DLD1 (cell line): Measurements from ENCODE around the gene DXO.
"Not testable (repeated sequence)": the region's sequence is repeated elsewhere in the genome, so short reads cannot be mapped to it uniquely, and the experiment has no call there.

Experiments used
- in situ Hi-C: cut with HindIII; loops from 2 replicates; pipeline ENCODE4 v1.10.0; 2017; ENCODE audit warnings: low sequenced_read_pairs

Gene DXO

GRCh38 chr6:31971993-31972708, at the start of gene DXO:
TSS of gene DXO (minus strand) at chr6:31972138. CDS start at chr6:31971675, 463 bp downstream.
- in situ Hi-C loops, result no loop called here

GRCh38 chr6:32014547-32014946, 42.6 kb upstream of the DXO start, which contains the start of gene C4B:
TSS of gene C4B (plus strand) at chr6:32014795. CDS start at chr6:32014846, 51 bp downstream.
- in situ Hi-C loops, result not testable (repeated sequence)

GRCh38 chr6:32013738-32014137, 41.8 kb upstream of the DXO start:
- in situ Hi-C loops, result not testable (repeated sequence)

- in situ Hi-C loops, result not testable (repeated sequence)
Measured at GRCh38 chr6:32012941-32013617, 41.1 kb upstream of the DXO start.

GRCh38 chr6:32010856-32011530, 39.1 kb upstream of the DXO start:
- in situ Hi-C loops, result not testable (repeated sequence)

GRCh38 chr6:32009537-32009936, 37.6 kb upstream of the DXO start:
- in situ Hi-C loops, result not testable (repeated sequence)

GRCh38 chr6:32008616-32009015, 36.7 kb upstream of the DXO start:
- in situ Hi-C loops, result not testable (repeated sequence)

- in situ Hi-C loops, result not testable (repeated sequence)
Measured at GRCh38 chr6:32008037-32008436, 36.1 kb upstream of the DXO start.

GRCh38 chr6:32007086-32007485, 35.1 kb upstream of the DXO start:
- in situ Hi-C loops, result not testable (repeated sequence)

- in situ Hi-C loops, result not testable (repeated sequence)
Measured at GRCh38 chr6:32005991-32006529, 34.1 kb upstream of the DXO start.

GRCh38 chr6:32005538-32005880, 33.6 kb upstream of the DXO start:
- in situ Hi-C loops, result not testable (repeated sequence)

GRCh38 chr6:32004864-32005537, 33.1 kb upstream of the DXO start:
- in situ Hi-C loops, result not testable (repeated sequence)

- in situ Hi-C loops, result not testable (repeated sequence)
Measured at GRCh38 chr6:32004393-32004792, 32.5 kb upstream of the DXO start.

- in situ Hi-C loops, result not testable (repeated sequence)
Measured at GRCh38 chr6:32003301-32003700, 31.4 kb upstream of the DXO start.

- in situ Hi-C loops, result not testable (repeated sequence)
Measured at GRCh38 chr6:32002546-32003268, 30.8 kb upstream of the DXO start.

- in situ Hi-C loops, result not testable (repeated sequence)
Measured at GRCh38 chr6:31996385-31996784, 24.4 kb upstream of the DXO start.

- in situ Hi-C loops, result not testable (repeated sequence)
Measured at GRCh38 chr6:31994421-31994820, 22.5 kb upstream of the DXO start.

GRCh38 chr6:31989363-31989762, 17.4 kb upstream of the DXO start:
- in situ Hi-C loops, result not testable (repeated sequence)

GRCh38 chr6:31981744-31982143, 9.8 kb upstream of the DXO start, which contains the start of gene C4A:
TSS of gene C4A (plus strand) at chr6:31982057. CDS start at chr6:31982108, 51 bp downstream.
- in situ Hi-C loops, result not testable (repeated sequence)

GRCh38 chr6:31980998-31981397, 9.1 kb upstream of the DXO start:
- in situ Hi-C loops, result not testable (repeated sequence)
